GM12878 (cell line): Measurements from ENCODE around the gene TBC1D1. TPM values are rescaled to one million over a fixed set of nuclear protein-coding genes. Genes with fewer than 3 reads are reported as not detected.

Source experiments
- ATF7 ChIP-seq: fragments of 450-650 bp; IDR thresholded peaks from 2 replicates; pipeline ENCODE4 v1.6.1; 2016; ENCODE audit warnings: low read depth, mild to moderate bottlenecking
- BACH1 ChIP-seq: fragments of 450-650 bp; IDR thresholded peaks from 2 replicates; pipeline ENCODE4 v1.6.1; 2017; ENCODE audit warnings: mild to moderate bottlenecking, borderline replicate concordance
- CBFB ChIP-seq: IDR thresholded peaks from 2 replicates; pipeline ENCODE4 v1.6.1; 2016; ENCODE audit warnings: antibody characterized with exemption, low read depth
- CBX5 ChIP-seq: sonication (generic); IDR thresholded peaks from 2 replicates; pipeline ENCODE4 v1.6.1; 2016; ENCODE audit warnings: low read depth, moderate library complexity, mild to moderate bottlenecking, inconsistent platforms
- CHD1 ChIP-seq: IDR thresholded peaks from 2 replicates; pipeline ENCODE4 v1.6.1; 2012; ENCODE audit warnings: low read depth, low read length, improper control_type of control experiment
- CREM ChIP-seq: IDR thresholded peaks from 2 replicates; pipeline ENCODE4 v1.6.1; 2014; ENCODE audit warnings: antibody characterized with exemption, low read depth
- HDAC2 ChIP-seq: fragments of 200-600 bp; sonication (generic); IDR thresholded peaks from 2 replicates; pipeline ENCODE4 v1.6.1; 2017
- IKZF1 ChIP-seq: fragments of 450-650 bp; conservative IDR thresholded peaks from 2 replicates; pipeline ENCODE4 v1.6.1; 2017; ENCODE audit warnings: antibody characterized with exemption, mild to moderate bottlenecking
- JUND ChIP-seq: IDR thresholded peaks from 2 replicates; pipeline ENCODE4 v1.6.1; 2012; ENCODE audit warnings: low read depth, mild to moderate bottlenecking, low read length, improper control_type of control experiment, moderate library complexity
- NFIC ChIP-seq: IDR thresholded peaks from 2 replicates; pipeline ENCODE4 v1.6.1; 2012; ENCODE audit warnings: low read depth, mild to moderate bottlenecking, inconsistent platforms, low read length, moderate library complexity
- RAD51 ChIP-seq: fragments of 450-650 bp; IDR thresholded peaks from 2 replicates; pipeline ENCODE4 v1.6.1; 2016; ENCODE audit warnings: moderate library complexity, mild to moderate bottlenecking, inconsistent platforms
- RUNX3 ChIP-seq: IDR thresholded peaks from 2 replicates; pipeline ENCODE4 v1.6.1; 2012; ENCODE audit warnings: low read length, inconsistent platforms
- SIN3A ChIP-seq: IDR thresholded peaks from 2 replicates; pipeline ENCODE4 v1.6.1; 2012; ENCODE audit warnings: low read depth, low read length, improper control_type of control experiment
- SMARCA5 ChIP-seq: fragments of 450-650 bp; IDR thresholded peaks from 2 replicates; pipeline ENCODE4 v1.6.1; 2017; ENCODE audit warnings: mild to moderate bottlenecking
- SMC3 ChIP-seq: IDR thresholded peaks from 2 replicates; pipeline ENCODE4 v1.6.1; 2011; ENCODE audit warnings: low read length, improper control_type of control experiment, borderline replicate concordance
- STAT1 ChIP-seq: fragments of 450-650 bp; conservative IDR thresholded peaks from 2 replicates; pipeline ENCODE4 v1.6.1; 2014; ENCODE audit warnings: antibody characterized with exemption, mild to moderate bottlenecking
- TAF1 ChIP-seq: IDR thresholded peaks from 2 replicates; pipeline ENCODE4 v1.6.1; 2011; ENCODE audit warnings: mild to moderate bottlenecking, low read depth, low read length, borderline replicate concordance
- WRNIP1 ChIP-seq: IDR thresholded peaks from 2 replicates; pipeline ENCODE4 v1.6.1; 2011; ENCODE audit warnings: low read depth, low read length, improper control_type of control experiment, borderline replicate concordance
- YY1 ChIP-seq: IDR thresholded peaks from 2 replicates; pipeline ENCODE4 v1.6.1; 2011; ENCODE audit warnings: low read depth, mild to moderate bottlenecking, low read length
- ZBED1 ChIP-seq: IDR thresholded peaks from 2 replicates; pipeline ENCODE4 v1.6.1; 2016; ENCODE audit warnings: borderline replicate concordance
- ZNF622 ChIP-seq: fragments of 450-650 bp; IDR thresholded peaks from 2 replicates; pipeline ENCODE4 v1.6.1; 2017; ENCODE audit warnings: mild to moderate bottlenecking, inconsistent platforms
- ZSCAN29 ChIP-seq: fragments of 450-650 bp; IDR thresholded peaks from 2 replicates; pipeline ENCODE4 v1.6.1; 2017; ENCODE audit warnings: mild to moderate bottlenecking, moderate library complexity
- polyA plus RNA-seq, 11 experiments: library from polyadenylated mRNA; depleted of rRNA in 4 of 11; unstranded in 6 of 11; stranded (reverse) in 5 of 11; fragments of >200 nt; fragmentation: Nextera tagmentation in 4 of 11; fragmentation: Illumina TruSeq in 1 of 11; extraction: Ambion mirVana in 4 of 11; extraction: Trizol in 1 of 11; gene quantifications; 1 replicate in 1 of 11; 2 replicates in 10 of 11; pipeline versions ENCODE4 v1.2.1 to v1.2.3, GENCODE V29; 2011 to 2016; ENCODE audit warnings: inconsistent platforms in 2 of 11, missing spikeins in 2 of 11, low read depth in 1 of 11
- total RNA-seq, 4 experiments: library from RNA; depleted of rRNA in 3 of 4; stranded (reverse); fragments of >200 nt in 3 of 4; fragmentation: Illumina TruSeq in 1 of 4; extraction: Trizol in 1 of 4; gene quantifications; 2 replicates each; pipeline versions ENCODE4 v1.2.1 to v1.2.3, GENCODE V29; 2013 to 2021
- TF ChIP-seq, protein P1 (sequence below): fragments of 150-350 bp; IDR thresholded peaks from 2 replicates; pipeline ENCODE4 v1.6.1; 2016; ENCODE audit warnings: low read depth, low read length
- TF ChIP-seq, protein P2 (sequence below): IDR thresholded peaks from 2 replicates; pipeline ENCODE4 v1.6.1; 2011; ENCODE audit warnings: low read depth, mild to moderate bottlenecking, low read length, moderate library complexity, borderline replicate concordance; ENCODE audit errors: extremely low read depth
- TF ChIP-seq, protein P3 (sequence below): fragments of 450-650 bp; IDR thresholded peaks from 2 replicates; pipeline ENCODE4 v1.6.1; 2017; ENCODE audit warnings: low read depth, mild to moderate bottlenecking, moderate library complexity
- TF ChIP-seq, protein P4 (sequence below), 3 experiments: IDR thresholded peaks in 2 of 3; conservative IDR thresholded peaks in 1 of 3; 2 replicates each; pipeline ENCODE4 v1.5.1; 2011; ENCODE audit warnings: low read depth in 3 of 3, low read length in 3 of 3, mild to moderate bottlenecking in 3 of 3, control low read depth in 2 of 3, moderate library complexity in 2 of 3, inconsistent platforms in 1 of 3, mixed read lengths in 1 of 3; ENCODE audit not compliant: control insufficient read depth in 2 of 3, insufficient read depth in 1 of 3; ENCODE audit errors: extremely low read depth in 1 of 3

The TBC1D1 gene
- total and polyA plus RNA-seq, 10 of the 15 experiments (the other 5 are each of a cell fraction or from before 2014, with no cell fraction given) = 5.3 to 102 (median 57.8) TPM

DNA sequence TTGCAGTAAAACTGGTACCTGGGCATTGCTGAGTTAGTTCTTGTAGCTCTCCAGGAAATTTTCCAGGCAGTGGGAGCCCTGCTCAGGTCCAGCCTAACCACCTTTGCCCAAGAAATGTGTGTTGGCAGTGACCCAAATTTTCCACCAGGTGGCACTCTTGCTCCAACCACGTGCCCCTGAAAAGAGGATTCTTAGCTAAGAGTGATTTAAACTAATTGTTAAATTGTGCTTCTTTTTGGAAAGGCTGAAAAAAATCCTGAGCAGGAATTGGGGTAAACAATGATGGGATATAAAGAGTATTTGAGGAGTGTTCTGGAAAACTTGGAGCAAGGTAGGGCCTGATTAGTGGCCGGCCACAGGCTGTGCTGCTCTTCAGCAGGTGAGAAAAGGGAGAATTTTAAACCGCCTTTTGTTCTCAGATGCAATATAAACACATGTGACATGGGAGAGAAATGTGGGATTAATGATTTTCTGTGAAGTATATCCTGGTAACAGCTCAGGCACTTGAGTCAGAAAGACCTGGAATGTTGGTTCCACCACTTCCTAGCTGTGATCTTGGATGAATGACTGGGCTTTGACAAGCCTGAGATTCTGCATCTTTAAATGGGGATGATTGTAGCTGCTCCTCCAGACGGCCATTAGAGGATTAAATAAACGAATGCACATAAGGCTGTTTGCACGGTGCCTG lies 288.9 kb downstream of the TBC1D1 start (continued):
- TF ChIP-seq, protein P1, sequence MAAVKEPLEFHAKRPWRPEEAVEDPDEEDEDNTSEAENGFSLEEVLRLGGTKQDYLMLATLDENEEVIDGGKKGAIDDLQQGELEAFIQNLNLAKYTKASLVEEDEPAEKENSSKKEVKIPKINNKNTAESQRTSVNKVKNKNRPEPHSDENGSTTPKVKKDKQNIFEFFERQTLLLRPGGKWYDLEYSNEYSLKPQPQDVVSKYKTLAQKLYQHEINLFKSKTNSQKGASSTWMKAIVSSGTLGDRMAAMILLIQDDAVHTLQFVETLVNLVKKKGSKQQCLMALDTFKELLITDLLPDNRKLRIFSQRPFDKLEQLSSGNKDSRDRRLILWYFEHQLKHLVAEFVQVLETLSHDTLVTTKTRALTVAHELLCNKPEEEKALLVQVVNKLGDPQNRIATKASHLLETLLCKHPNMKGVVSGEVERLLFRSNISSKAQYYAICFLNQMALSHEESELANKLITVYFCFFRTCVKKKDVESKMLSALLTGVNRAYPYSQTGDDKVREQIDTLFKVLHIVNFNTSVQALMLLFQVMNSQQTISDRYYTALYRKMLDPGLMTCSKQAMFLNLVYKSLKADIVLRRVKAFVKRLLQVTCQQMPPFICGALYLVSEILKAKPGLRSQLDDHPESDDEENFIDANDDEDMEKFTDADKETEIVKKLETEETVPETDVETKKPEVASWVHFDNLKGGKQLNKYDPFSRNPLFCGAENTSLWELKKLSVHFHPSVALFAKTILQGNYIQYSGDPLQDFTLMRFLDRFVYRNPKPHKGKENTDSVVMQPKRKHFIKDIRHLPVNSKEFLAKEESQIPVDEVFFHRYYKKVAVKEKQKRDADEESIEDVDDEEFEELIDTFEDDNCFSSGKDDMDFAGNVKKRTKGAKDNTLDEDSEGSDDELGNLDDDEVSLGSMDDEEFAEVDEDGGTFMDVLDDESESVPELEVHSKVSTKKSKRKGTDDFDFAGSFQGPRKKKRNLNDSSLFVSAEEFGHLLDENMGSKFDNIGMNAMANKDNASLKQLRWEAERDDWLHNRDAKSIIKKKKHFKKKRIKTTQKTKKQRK = no peak
- no peak for TF ChIP-seq ZSCAN29
- TF ChIP-seq CREM = no peak; the same call in 1 of the 2 replicates
- TF ChIP-seq ZBED1 = no peak
- no peak for TF ChIP-seq JUND
- TF ChIP-seq IKZF1 = peak; percentile 45; the same call in 1 of the 2 replicates
- TF ChIP-seq YY1 = 0 out of 2 replicates have a peak, but pooled peaks have one; percentile 61
- TF ChIP-seq RAD51 = no peak
- TF ChIP-seq HDAC2 = no peak
- no peak for TF ChIP-seq ZNF622
- TF ChIP-seq TAF1 = no peak
- no peak for TF ChIP-seq CHD1
- no peak; the same call in 1 of the 2 replicates for TF ChIP-seq NFIC
- 0 out of 2 replicates have a peak, but pooled peaks have one; percentile 39 for TF ChIP-seq SMARCA5
- TF ChIP-seq, protein P2, sequence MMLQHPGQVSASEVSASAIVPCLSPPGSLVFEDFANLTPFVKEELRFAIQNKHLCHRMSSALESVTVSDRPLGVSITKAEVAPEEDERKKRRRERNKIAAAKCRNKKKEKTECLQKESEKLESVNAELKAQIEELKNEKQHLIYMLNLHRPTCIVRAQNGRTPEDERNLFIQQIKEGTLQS = 0 out of 2 replicates have a peak, but pooled peaks have one; percentile 33
- TF ChIP-seq, protein P3, sequence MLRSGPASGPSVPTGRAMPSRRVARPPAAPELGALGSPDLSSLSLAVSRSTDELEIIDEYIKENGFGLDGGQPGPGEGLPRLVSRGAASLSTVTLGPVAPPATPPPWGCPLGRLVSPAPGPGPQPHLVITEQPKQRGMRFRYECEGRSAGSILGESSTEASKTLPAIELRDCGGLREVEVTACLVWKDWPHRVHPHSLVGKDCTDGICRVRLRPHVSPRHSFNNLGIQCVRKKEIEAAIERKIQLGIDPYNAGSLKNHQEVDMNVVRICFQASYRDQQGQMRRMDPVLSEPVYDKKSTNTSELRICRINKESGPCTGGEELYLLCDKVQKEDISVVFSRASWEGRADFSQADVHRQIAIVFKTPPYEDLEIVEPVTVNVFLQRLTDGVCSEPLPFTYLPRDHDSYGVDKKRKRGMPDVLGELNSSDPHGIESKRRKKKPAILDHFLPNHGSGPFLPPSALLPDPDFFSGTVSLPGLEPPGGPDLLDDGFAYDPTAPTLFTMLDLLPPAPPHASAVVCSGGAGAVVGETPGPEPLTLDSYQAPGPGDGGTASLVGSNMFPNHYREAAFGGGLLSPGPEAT = no peak
- peak; percentile 94 for TF ChIP-seq SMC3
- 0 out of 2 replicates have a peak, but pooled peaks have one; percentile 49 for TF ChIP-seq STAT1
- no peak for TF ChIP-seq BACH1
- TF ChIP-seq CBFB = peak; percentile 25; the same call in 1 of the 2 replicates
- TF ChIP-seq RUNX3 = peak; percentile 57
- peak; percentile 78 for TF ChIP-seq CBX5
- no peak for TF ChIP-seq ATF7
- TF ChIP-seq, protein P4, sequence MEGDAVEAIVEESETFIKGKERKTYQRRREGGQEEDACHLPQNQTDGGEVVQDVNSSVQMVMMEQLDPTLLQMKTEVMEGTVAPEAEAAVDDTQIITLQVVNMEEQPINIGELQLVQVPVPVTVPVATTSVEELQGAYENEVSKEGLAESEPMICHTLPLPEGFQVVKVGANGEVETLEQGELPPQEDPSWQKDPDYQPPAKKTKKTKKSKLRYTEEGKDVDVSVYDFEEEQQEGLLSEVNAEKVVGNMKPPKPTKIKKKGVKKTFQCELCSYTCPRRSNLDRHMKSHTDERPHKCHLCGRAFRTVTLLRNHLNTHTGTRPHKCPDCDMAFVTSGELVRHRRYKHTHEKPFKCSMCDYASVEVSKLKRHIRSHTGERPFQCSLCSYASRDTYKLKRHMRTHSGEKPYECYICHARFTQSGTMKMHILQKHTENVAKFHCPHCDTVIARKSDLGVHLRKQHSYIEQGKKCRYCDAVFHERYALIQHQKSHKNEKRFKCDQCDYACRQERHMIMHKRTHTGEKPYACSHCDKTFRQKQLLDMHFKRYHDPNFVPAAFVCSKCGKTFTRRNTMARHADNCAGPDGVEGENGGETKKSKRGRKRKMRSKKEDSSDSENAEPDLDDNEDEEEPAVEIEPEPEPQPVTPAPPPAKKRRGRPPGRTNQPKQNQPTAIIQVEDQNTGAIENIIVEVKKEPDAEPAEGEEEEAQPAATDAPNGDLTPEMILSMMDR (IDR thresholded peaks at IDR 0.05 in 2 of 3, conservative IDR thresholded peaks at IDR 0.05 in 1 of 3; ENCODE audit: control insufficient read depth in 2 of 3, extremely low read depth in 1 of 3, insufficient read depth in 1 of 3, low read depth in 3 of 3, low read length in 3 of 3) = peak; percentile 76 to 94 (median 88)
- no peak for TF ChIP-seq SIN3A
- TF ChIP-seq WRNIP1 = no peak
